NOMO-1 treated with DMSO at 0.1 percent for 48 hours (cell line): Measurements from ENCODE around the gene TROAP.
A peak's percentile ranks its signal among the peaks of the same experiment; 100 is the strongest.
"Not testable (repeated sequence)": the region's sequence is repeated elsewhere in the genome, so short reads cannot be mapped to it uniquely, and the experiment has no call there.

Experiments
- DNase-seq: peaks from one replicate; lab custom pipeline; 2025; ENCODE audit not compliant: unreplicated experiment; lab: John Stamatoyannopoulos, UW

The TROAP gene

DNA sequence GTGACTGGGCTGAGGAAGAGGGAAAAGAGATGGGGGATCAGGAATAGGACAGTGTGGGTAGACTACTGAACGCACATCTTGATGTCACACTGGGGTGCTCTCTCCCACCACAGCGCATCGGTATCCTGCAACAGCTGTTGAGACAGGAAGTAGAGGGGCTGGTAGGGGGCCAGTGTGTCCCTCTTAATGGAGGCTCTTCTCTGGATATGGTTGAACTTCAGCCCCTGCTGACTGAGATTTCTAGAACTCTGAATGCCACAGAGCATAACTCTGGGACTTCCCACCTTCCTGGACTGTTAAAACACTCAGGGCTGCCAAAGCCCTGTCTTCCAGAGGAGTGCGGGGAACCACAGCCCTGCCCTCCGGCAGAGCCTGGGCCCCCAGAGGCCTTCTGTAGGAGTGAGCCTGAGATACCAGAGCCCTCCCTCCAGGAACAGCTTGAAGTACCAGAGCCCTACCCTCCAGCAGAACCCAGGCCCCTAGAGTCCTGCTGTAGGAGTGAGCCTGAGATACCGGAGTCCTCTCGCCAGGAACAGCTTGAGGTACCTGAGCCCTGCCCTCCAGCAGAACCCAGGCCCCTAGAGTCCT is 7.1 kb downstream of the TROAP start:
- DNase-seq: no peak

DNA sequence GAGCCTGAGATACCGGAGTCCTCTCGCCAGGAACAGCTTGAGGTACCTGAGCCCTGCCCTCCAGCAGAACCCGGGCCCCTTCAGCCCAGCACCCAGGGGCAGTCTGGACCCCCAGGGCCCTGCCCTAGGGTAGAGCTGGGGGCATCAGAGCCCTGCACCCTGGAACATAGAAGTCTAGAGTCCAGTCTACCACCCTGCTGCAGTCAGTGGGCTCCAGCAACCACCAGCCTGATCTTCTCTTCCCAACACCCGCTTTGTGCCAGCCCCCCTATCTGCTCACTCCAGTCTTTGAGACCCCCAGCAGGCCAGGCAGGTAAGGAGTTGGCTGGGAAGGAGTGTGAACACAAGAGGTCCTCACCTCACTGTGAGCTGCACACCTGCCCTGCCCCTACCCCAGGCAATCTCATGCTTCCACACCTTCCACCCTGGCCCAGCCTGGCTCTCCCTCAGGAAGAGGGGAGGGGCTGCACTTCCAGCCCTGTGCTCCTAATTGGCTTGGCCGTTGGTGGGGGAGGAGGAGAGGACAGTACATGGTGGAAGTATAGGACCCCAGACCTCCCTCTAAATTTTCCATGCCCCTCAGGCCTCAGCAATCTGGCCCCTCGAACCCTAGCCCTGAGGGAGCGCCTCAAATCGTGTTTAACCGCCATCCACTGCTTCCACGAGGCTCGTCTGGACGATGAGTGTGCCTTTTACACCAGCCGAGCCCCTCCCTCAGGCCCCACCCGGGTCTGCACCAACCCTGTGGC is 7.8 kb downstream of the TROAP start:
- no peak for DNase-seq

DNA sequence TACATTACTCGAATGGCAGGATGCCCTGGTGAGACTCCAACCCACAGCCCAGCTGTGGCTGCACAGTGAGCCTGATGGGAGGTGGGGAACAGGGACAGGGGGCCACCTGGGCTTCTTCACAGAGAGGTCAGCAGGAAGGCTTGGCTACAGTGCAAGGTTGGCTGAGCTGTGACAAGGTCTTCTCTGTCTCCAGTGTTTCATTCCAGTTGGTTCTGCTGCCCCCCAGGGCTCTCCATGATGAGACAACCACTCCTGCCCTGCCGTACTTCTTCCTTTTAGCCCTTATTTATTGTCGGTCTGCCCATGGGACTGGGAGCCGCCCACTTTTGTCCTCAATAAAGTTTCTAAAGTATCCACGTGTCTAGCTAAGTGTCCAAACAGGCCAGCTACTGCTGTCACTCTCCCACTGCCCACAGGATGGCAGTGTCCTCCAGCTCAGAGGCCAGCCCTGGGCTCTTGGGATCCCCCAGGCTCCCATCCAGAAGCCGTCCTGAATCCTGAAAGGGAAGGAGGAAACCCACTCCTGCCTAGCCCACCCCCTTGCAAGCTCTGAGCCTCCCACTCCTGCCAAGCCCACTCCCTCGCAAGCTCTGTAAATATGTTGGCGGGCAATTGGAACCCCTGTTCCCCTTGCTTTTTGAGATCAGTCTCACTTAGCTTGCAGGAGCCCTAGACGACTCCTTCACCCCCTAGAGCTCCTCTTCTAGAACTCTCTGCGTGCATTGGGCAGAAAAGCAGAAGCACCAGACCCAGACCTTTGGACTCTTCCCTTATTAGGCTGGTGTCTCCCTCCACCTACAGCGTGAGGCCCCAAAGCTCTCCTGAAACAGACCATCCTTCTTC is 8.5 kb downstream of the TROAP start:
- peak; percentile 96 for DNase-seq

DNA sequence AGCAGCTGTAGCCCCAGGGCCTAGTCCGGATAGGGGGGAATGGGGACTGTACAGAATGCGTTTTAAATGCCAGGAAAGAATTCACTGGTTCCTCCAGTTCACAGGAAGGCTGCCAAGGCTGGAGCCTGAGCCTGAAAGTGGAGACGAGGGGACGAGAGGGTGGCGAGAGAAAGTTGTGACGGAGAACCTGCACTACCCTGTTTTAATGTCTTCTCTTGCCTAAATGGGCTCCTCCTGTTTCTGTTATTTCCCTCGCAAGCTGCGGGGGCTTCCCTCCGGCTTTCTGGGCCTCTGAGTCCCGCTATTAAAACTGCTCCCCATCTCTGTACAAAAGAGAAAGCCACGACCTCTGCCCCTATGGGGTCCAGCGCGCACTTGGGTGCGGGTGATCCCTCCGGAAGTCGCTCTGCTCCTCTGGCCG is 9.4 kb downstream of the TROAP start:
- DNase-seq: no peak

DNA sequence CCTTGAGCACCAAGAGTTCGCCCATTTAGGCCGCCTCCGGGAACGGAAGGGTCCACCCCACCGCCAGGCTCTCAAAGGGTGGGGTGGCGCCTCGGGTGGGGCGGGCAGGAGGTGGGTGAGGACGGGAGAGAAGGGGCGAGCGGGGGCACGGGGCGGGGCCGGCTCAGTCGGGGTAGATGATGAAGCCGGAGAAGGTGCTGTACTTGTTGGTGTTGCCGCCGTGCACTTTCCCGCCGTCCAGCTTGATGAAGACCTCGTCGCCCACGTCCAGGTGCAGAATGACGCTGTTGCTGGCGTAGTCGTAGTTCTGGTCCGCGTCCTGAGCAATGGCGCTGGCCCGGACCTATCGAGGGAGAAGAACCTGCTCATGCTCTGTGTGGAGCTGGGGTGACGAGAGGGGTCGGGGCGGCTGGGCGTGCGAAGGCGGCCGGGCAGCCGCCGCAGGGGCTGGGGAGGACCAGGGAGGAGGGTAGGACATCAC is 9.9 kb downstream of the TROAP start:
- DNase-seq: no peak

DNA sequence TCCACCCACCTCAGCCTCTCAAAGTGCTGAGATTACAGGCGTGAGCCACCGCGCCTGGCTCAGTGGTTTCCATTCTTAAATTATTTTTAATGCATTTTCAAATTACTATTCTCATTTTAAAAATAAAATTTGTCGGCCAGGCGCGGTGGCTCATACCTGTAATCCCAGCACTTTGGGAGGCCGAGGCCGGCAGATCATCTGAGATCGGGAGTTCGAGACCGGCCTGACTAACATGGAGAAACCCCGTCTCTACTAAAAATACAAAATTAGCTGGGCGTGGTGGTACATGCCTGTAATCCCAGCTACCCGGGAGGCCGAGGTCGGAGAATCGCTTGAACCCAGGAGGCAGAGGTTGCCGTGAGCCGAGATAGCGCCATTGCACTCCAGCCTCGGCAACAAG is 10.7 kb downstream of the TROAP start:
- DNase-seq: not testable (repeated sequence)

DNA sequence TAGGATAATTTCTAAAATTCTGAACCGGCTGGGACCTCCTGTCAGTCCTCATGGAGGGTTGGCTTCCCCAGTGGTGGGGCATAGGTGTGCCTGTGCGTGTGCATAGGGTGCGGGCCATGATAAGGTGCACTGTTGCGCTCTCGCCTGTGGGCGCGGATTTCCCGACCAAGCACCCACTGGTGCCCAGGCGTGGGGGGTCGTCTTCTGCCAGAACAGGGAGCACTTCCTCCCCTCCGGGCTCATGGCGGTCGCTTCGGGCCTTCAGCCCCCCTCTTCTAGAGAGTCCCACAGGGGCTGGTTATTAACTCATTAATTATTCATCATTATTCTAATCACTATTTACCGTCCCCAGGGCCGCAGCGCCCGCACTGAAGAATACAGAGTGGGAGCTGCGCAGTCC is 11.2 kb downstream of the TROAP start:
- no peak for DNase-seq

DNA sequence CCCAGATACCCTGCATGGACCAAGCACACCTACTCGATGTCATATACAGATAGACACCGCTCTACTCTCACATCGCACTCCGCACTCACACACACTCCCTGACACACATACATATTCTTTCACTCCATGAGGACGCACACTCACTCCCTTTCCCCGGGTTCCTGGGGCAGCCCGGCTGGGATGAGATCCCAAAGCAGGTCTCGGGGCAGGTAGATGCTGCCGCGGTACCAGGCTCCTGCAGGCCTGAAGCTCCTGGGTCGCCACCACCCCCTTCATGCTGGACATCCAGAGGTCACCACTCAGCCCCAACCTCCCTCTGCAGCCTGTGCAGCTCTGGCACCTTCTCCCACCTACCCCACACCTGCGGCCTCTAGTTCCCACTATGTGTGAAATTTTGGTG is 11.6 kb downstream of the TROAP start:
- no peak for DNase-seq

DNA sequence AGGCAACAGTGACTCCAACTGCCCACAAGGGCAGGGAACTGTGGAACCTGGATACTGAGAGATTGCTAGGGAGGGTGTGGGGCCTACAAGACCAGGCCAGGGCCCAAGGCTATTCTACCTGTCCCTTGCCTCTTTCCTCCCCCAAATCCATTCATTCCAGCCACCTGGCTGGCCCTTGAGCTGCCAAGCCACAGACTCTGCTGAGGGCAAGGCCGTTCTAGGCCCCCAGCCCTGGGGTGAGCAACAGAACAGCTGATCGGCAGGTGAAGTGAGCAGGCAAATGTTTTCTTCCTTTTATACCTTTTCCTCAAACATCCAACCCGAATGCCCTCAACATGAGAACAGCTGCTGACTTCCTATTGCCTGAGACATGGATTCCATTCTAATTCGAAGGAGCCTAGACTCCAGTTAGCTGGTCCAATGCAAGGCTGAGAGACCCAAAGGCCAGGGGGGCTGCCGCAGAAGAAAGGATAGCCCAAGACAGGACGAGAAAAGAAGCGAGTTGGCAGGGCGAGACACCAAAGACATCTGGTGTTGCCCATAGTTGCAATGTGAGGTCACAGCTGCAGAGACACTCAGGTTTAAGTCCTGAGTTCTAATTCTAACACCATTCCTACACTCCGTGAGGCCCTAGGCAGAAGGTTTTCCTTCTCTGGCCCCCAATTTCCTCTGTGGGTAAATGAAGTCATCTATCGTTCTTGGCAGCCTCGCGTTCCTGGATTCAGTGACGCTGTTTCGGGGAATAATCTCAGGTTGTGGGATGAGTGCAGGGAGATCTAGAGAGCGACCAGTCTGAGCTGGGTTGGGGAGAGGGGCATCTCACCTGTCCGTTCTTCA is 12.3 kb downstream of the TROAP start:
- no peak for DNase-seq

DNA sequence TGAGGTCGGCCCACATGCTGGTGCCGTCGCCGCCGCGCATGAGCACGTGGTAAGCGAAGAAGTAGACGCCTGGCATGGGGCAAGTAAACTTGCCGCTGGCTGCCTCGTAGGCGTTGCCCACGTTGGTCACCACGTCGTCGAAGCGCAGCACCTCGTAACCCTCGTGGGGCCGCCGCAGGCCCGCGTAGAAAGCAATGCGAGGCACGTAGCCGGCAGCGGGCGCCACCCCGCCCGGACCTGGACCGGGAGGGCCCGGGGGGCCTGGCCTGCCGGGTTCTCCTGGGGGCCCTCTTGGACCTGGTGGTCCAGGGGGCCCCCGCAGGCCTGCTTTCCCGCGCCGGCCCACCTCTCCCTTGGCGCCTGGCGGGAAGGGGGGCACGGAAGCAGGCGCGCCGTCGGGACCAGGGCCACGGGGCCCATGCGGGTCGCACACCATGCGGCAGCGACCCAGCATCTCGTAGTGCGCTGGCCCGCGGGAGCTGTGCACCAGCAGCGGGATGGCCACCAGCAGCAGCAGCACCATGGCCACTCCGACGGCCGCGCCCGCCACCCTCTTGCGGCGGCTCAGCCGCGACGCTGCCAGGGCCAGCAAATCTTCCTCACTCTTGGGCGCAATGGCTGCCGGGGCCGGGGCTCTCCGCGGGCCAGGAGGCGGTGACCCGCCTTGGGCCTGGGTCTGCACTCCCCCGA is 13.0 kb downstream of the TROAP start:
- DNase-seq: no peak

DNA sequence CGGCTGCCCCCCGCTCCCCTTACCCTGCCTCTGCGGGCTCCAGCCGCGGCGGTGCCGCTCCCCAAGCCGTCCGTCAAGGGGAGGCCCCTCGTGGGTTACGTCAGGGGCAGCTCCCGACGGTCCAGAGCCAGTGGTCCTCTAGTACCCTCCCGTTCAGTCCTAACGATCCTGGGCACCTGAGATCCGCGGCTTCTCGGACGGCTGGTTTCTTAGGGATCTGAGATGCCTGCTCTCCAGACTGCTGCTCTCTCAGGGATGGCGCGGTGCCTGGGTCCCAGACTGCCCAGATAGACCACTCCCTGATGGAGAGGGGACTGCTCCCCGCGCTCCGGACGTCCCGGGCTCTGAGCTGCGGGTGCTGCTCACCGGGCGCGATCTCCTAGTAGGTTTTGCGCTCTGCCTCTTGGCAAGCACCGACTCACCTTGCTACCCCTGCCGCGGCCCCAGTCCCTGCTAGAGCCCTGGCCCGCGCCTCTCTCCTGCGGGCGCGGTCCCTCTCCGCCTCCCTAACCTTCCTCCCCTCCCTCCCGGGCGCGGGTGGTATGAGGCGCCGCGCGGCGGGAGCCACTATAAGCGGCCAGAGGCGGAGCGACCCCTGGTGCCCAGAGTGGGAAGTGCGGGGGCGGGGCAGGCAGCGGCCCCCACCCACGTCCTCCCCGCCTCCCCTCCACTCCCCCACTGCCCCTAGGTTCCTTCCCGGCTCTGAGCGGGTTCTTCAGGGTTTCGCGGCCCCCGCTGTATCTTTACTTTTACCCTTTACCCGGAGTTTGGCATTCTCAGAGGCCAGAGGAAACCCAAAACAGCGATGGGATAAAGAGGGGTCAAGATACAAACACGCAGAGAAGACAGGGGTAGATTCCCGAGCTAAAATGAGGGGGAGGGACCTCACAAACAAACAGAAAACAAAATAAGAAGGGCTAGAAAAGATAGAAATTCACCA is 13.9 kb downstream of the TROAP start, which contains the start of gene C1QL4:
Gene C1QL4 (minus strand): TSS at position 544 of the 940 bp plus-strand sequence. CDS start 711 bp downstream, outside the sequence.
- peak; percentile 70 for DNase-seq

DNA sequence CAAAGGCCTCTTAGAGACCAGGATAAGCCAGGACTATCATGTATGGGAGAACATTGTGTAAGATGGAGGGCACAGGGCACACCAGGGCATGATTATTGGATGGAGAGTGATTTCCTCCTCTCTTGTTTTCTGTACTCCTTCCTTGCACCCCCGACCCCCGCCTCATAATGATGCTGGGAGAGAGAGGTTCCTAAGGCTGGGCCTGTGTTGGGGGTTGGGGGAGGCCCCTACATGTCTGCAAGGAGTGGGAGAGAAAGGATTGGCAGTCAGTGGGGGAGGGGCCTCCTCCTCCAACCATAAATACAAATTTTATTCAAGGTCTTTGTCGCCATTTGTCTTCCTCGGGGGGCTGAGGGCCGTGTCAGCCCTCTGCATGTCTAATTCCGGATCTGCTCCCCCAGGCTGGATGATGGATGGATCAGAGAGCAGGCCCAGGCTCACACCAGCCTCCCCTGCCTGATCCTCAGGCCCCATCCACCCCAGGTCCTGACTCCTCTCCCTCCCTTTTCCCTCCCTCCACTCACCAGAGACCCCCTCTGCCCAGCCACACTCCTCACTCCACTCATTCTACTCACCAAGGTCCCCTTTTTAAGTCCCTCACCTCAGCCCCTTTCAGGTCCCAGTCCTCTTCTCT is 15.9 kb downstream of the TROAP start:
- no peak for DNase-seq

DNA sequence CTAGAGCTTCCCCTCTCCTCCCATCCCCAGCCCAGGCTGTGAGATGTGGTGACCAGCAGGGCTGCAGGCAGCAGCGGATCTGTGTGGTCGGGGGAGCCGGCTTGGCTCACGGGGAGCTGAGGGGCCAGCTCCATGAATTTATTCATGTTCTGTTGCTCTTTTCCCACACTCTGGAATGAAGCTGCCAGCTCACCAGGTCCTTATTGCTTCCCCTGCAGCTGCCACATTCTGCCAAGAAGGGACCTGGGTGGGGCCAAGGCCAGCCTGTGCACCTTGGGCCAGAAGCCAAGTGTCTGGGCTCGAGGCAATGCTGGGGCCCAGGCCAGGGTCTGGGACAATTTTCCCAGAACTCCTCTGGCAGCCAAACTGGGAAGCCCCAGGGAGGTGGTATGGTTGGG is 16.4 kb downstream of the TROAP start:
- no peak for DNase-seq

DNA sequence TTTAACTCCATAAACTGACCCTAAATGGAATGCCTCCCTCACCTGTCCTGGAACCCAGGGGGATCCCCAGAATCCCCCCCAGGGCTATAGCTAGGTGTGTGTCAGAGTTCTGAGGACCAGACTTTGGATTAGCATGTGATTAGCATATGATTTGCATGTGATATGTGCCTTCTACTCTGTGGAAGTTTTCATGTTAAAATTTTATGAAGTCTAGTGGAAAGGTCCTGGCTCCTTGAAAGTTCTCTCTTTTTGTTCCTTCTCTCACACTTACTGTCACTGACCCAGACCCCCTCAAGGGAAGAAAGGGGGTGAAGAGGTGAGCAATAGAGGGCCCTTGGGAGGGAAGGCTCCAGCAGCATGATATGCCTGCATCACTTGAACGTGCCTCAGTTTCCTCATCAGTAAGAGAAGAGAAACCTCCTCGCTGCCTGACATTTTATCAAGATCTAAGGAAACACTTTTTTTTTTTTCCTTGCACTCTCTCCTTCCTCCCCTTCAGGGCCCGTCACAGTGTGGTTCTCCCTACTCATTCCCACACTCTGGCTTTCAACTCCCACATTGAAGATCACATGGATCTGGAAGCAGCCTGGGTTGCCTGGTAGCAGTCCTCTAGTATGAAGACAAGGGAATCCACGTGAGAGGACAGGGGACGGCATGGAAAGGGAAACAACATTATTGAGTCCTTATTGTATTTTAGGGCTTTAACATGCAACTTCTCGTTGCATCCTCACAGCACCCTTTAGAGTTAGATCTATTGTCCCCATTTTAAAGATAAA is 17.2 kb downstream of the TROAP start:
- no peak for DNase-seq

DNA sequence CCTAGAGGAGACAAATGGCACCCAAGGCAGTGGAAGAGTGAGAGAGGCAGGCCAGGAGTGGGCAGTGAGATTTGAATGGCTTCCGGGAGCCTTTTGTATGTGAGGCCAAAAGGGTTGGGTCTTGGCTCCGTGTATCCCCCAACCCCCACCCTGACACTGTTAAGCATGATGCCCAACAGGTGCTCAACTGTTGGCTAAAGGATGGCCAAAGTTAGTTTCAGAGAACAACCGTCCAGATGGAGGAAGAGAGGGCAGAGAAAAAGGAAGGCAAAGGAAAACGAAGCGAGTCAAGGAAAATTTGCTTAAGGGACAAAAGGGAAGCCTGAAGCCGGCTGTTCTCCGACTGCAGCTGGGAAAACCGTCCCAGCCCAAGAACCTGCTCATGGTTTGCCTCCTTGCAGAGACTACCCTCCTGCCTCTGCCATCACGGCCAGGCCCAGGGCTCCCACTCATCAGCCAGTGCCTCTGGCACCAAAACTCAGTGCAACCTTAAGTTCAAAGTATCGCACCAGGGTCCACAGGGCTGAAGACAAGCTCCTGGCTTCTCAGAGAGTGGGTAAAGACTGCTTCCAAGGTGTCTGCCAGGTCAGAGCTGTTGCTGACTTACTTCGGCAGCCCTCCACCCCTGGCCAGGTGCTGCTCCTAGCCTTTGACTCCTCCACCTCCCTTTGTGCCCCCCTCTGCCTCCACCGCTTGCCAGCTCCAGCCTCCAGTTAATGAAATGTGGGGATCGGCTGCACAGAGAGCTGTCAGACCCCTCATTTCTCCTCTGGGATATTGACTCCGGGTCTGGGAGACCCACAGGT is 18.1 kb downstream of the TROAP start:
- DNase-seq: no peak

DNA sequence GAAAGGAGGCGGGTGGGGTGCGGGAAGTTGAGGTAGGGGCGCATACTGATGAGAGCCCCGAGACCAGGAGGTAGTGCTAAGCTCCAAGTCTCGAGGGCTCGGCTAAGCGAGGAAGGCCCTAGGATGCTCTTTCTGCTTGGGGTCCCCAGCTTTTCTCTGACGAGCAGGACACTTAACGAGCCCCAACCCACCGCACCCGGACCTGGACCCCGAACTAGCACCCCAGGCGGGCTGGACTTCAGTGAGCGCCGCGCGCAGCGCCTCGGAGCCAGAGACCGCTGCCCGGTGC is 18.7 kb downstream of the TROAP start:
- no peak for DNase-seq
